ENCODE measurements around the gene RCBTB1. TPM values are rescaled to one million over a fixed set of nuclear protein-coding genes. Genes with fewer than 3 reads are reported as not detected.
A peak's percentile ranks its signal among the peaks of the same experiment; 100 is the strongest.
"Not testable (repeated sequence)": the region's sequence is repeated elsewhere in the genome, so short reads cannot be mapped to it uniquely, and the experiment has no call there.

The RCBTB1 gene
- total and polyA plus RNA-seq, 3 experiments from 2014 or later = 7.3 to 21.2 (median 19.3) TPM

DNA sequence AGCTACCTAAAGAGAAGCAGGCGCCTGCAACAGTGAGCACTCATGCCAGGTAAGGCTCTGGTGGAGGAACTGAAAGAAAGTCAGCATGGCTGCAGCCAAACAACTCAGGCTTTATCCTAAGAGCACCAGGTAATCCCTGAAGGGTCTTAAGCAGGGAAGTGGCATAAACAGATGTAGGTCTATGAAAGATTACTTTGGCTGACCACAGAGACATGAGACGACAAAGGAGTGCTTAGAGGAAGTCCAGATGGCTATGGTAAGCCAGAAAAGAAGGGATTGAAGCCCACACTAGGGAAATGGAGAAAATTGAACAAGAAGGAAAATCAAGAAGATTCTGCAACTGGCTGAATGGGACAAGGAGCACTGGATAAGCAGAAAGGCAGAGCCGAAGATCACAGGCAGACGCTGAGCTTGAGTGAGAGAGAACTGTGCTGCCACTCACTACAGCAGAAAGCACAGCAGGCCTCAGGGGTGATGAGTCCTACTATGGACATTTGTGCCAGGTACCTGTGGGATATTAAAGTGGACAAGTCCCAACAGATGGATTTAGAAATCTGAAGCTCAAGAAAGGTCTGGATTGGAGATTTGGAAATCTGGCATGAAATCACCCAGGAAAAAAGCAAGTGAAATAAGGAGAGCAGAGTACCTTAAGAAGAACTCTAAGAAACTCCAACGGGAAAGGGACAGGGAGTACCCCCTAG lies 4.2 kb downstream of the RCBTB1 start:
- H3K4me3 Mint-ChIP-seq = peak overlapping the region in 1 of 7 donors; percentile 82

DNA sequence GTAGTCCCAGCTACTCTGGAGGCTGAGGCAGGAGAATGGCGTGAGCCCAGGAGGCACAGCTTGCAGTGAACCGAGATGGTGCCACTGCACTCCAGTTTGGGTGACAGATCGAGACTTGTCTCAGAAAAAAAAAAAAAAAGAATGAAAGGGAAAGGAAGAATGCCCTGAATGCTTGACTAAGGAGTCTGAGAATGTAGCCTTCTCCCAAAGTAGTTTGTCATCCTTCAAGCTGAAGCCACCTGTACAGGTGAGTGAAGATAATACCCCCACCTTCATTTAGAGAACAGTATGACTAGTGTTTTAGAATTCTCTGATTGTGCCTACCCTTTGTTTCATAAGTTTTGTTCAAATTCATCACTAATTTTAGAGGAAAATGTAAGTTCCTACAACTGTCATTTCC lies 5.9 kb downstream of the RCBTB1 start:
- POLR2A ChIA-PET = no interaction called here
- H3K27ac ChIP-seq (ENCODE audit: low read depth, low read length) = no peak overlapping the region
- Mint-ChIP-seq H3K27me3 (no peaks in the 10 kb centered on the region), H3K9me3 (no peaks in the 10 kb centered on the region), H3K4me3 (no peak overlapping the region), H3K27ac (no peak overlapping the region), H3K36me3 (peaks cover 0 to 32% (median 21%) of the 10 kb centered on the region in 3 donors), H3K4me1 (peaks cover 25 to 48% (median 43%) of the 10 kb centered on the region in 3 donors)
- CTCF ChIA-PET = no interaction called here
- no peaks in the 10 kb centered on the region for H3K9me3 ChIP-seq (ENCODE audit: low read length)
- no peaks in the 10 kb centered on the region for H3K27me3 ChIP-seq (ENCODE audit: insufficient read depth, low read length, poor library complexity, severe bottlenecking)
- peaks cover 9% of the 10 kb centered on the region for H3K4me1 ChIP-seq (ENCODE audit: insufficient read depth, low read length)
- DNase-seq = no peak
- H3K4me3 ChIP-seq (ENCODE audit: low read length) = no peak overlapping the region
- H3K36me3 ChIP-seq (ENCODE audit: insufficient read depth, low read length) = no peaks in the 10 kb centered on the region

More for the DNA sequence above, 4.2 kb downstream of the RCBTB1 start:
- Mint-ChIP-seq H3K27ac (peak overlapping the region in 3 of 8 donors; percentile 37 to 41 (median 38)), H3K9me3 (no peaks in the 10 kb centered on the region), H3K4me1 (peaks cover 30 to 51% (median 44%) of the 10 kb centered on the region in 3 donors), H3K27me3 (no peaks in the 10 kb centered on the region), H3K36me3 (peaks cover 0 to 35% (median 14%) of the 10 kb centered on the region in 3 donors)
- H3K27ac ChIP-seq (ENCODE audit: low read depth, low read length) = no peak overlapping the region
- H3K4me3 ChIP-seq (ENCODE audit: low read length) = no peak overlapping the region
- peaks cover 13% of the 10 kb centered on the region for H3K4me1 ChIP-seq (ENCODE audit: insufficient read depth, low read length)
- ChIA-PET POLR2A (no interaction called here), CTCF (no interaction called here)
- no peaks in the 10 kb centered on the region for H3K27me3 ChIP-seq (ENCODE audit: insufficient read depth, low read length, poor library complexity, severe bottlenecking)
- H3K9me3 ChIP-seq (ENCODE audit: low read length) = no peaks in the 10 kb centered on the region
- H3K36me3 ChIP-seq (ENCODE audit: insufficient read depth, low read length) = no peaks in the 10 kb centered on the region
- no peak for DNase-seq

DNA sequence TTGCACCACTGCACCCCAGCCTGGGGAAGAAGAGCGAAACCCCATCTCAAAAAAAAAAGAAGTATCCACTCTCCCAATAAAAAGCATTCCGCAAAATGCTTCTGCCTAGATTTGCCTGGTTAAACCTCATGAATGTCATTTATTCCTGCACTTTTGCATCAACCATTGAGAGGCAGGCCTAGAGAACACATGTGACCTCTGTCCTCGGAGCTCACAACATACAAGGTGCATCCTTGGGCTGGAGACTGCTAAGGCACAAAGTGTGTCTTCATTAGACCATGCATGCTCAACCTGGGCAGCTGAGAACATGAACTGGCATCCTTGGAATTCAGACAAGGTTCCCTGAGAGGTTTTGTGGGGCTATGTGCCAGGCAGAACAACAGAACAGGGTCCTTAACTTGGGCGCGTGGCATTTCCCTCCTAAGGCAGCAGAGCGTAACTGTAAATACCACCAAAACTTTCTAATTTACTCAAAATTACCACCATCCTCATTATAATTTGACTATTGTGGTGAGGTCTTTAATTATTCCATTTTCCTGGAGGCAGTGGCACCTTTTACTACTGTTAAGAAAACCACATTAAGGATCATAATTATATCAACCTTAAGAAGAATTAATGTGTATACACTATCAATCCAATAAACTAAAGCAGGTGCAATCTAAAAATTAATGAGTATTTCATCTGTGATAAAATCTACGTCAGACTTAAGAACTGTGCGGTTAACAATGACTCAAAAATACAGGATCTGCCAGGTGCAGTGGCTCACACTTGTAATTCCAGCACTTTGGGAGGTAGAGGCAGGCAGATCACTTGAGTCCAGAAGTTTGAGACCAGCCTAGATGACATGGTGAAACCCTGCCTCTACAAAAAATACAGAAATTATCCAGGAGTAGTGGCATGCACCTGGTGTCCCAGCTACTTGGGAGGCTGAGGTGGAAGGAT lies 13.8 kb downstream of the RCBTB1 start:
- Histone ChIP-seq H3K4me1 (ENCODE audit: insufficient read depth, low read length) (peaks cover 12% of the 10 kb centered on the region), H3K4me3 (ENCODE audit: low read length) (no peak overlapping the region), H3K27ac (ENCODE audit: low read depth, low read length) (no peak overlapping the region), H3K27me3 (ENCODE audit: insufficient read depth, low read length, poor library complexity, severe bottlenecking) (no peaks in the 10 kb centered on the region), H3K9me3 (ENCODE audit: low read length) (no peaks in the 10 kb centered on the region), H3K36me3 (ENCODE audit: insufficient read depth, low read length) (peaks cover 3% of the 10 kb centered on the region)
- peak overlapping the region in 4 of 8 donors; percentile 30 to 85 (median 60) for H3K27ac Mint-ChIP-seq
- H3K4me3 Mint-ChIP-seq = no peak overlapping the region
- H3K9me3 Mint-ChIP-seq = no peaks in the 10 kb centered on the region
- no peaks in the 10 kb centered on the region for H3K27me3 Mint-ChIP-seq
- ChIA-PET POLR2A (no interaction called here), CTCF (no interaction called here)
- no peak for DNase-seq
- H3K36me3 Mint-ChIP-seq = peaks cover under 1 to 18% (median 11%) of the 10 kb centered on the region in 3 donors
- H3K4me1 Mint-ChIP-seq = peaks cover 20 to 35% (median 33%) of the 10 kb centered on the region in 3 donors

DNA sequence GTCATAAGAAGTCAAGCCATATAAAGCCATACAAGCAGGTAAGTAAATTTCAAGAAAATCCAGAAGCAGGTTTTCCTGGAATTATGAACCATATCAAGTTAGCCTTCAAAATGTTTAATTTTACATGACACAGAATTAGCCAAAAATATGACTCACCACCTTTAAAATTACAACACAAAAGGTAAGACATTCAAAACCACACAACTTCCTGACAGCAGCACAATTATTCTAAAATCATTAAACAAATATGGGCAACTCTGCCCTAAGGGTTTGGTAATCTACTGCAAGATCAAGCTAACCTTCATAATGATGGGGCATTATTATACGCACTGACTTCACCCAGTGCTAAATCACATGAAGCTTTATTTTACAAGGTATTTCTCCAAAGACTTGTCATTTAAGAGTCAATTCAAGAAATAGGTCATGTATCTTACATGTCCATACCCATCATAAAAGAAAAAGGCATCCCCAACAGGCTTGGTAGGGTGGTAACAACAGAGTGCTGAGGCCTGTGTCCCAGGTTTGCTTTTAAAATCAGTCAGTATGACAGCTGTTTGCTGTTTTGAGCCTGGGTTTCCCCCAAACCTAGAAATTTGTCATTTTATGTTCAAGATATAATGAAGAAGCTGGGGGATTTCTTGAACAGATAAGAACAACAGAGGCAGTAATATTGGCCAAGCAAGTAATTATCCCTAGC lies 15.2 kb downstream of the RCBTB1 start:
- Histone ChIP-seq H3K4me3 (ENCODE audit: low read length) (no peak overlapping the region), H3K27me3 (ENCODE audit: insufficient read depth, low read length, poor library complexity, severe bottlenecking) (no peaks in the 10 kb centered on the region), H3K9me3 (ENCODE audit: low read length) (no peaks in the 10 kb centered on the region), H3K4me1 (ENCODE audit: insufficient read depth, low read length) (peaks cover 12% of the 10 kb centered on the region), H3K36me3 (ENCODE audit: insufficient read depth, low read length) (peaks cover 5% of the 10 kb centered on the region), H3K27ac (ENCODE audit: low read depth, low read length) (no peak overlapping the region)
- Mint-ChIP-seq H3K9me3 (no peaks in the 10 kb centered on the region), H3K27me3 (no peaks in the 10 kb centered on the region), H3K27ac (peak overlapping the region; percentile 40 to 93 (median 50)), H3K36me3 (peaks cover 4 to 19% (median 19%) of the 10 kb centered on the region in 3 donors), H3K4me1 (peaks cover 20 to 32% (median 29%) of the 10 kb centered on the region in 3 donors), H3K4me3 (peak overlapping the region in 4 of 7 donors; percentile 2 to 33 (median 7))
- CTCF ChIA-PET = interaction anchor here (1.2 kb wide), 1 partner anchor 15 kb away, joined by 3 read pairs; the partner anchor contains the start of gene RCBTB1
- POLR2A ChIA-PET = no interaction called here
- DNase-seq = no peak

DNA sequence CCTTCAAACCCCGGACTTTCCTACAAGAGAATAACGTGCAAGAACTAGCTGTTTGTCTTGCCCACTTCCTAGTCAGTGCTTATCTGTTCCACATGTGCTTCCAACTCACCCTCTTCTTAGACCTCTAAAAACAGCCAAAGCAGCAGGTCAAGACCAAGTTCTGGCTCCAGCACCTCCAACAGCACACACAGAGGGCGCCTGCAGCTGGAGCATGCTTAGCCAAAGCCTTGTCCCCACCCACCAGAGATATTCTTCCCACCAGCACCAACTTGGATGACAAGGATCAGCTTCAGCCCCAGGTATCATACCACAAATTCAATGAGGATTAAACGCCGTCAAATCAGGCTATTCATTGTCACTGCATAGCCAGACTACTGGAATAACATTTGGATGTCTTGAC lies 17.9 kb downstream of the RCBTB1 start:
- H3K9me3 ChIP-seq (ENCODE audit: low read length) = no peaks in the 10 kb centered on the region
- H3K4me1 ChIP-seq (ENCODE audit: insufficient read depth, low read length) = peaks cover 12% of the 10 kb centered on the region
- Mint-ChIP-seq H3K27me3 (no peaks in the 10 kb centered on the region), H3K4me3 (no peak overlapping the region), H3K9me3 (no peaks in the 10 kb centered on the region), H3K36me3 (peaks cover 8 to 31% (median 21%) of the 10 kb centered on the region in 3 donors), H3K4me1 (peaks cover 17 to 28% (median 24%) of the 10 kb centered on the region in 3 donors), H3K27ac (peak overlapping the region in 3 of 8 donors; percentile 34 to 67 (median 61))
- DNase-seq = no peak
- peaks cover 5% of the 10 kb centered on the region for H3K36me3 ChIP-seq (ENCODE audit: insufficient read depth, low read length)
- CTCF ChIA-PET = interaction anchor here (1.5 kb wide), 1 partner anchor 39 kb away, joined by 3 read pairs; no protein-coding TSS in a partner anchor
- POLR2A ChIA-PET = interaction anchor here (0.6 kb wide), 1 partner anchor 53 kb away, joined by 6 read pairs; no protein-coding TSS in a partner anchor
- H3K4me3 ChIP-seq (ENCODE audit: low read length) = no peak overlapping the region
- H3K27me3 ChIP-seq (ENCODE audit: insufficient read depth, low read length, poor library complexity, severe bottlenecking) = no peaks in the 10 kb centered on the region
- H3K27ac ChIP-seq (ENCODE audit: low read depth, low read length) = no peak overlapping the region

DNA sequence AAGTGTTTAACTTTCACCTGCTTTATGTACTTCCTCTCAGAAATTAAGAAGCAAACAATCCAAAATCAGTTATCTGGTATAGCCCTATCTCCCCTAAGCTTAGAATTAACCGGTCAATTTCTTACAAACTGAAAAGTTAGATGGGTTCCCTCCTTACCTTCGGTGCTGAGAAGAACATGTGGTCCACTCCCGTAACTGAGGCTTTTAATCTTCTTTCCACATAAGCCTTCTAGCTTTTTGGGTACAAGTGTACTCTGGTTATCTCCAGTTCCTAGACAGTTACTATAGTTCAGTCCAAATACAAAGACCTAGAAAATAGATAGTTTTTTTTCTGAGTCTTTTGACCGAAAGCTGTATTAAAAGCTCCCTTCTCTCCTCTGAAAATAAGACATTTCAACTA lies 18.9 kb downstream of the RCBTB1 start:
- no peak overlapping the region for H3K27ac Mint-ChIP-seq
- H3K27ac ChIP-seq (ENCODE audit: low read depth, low read length) = no peak overlapping the region
- H3K36me3 ChIP-seq (ENCODE audit: insufficient read depth, low read length) = peaks cover 5% of the 10 kb centered on the region
- H3K4me1 ChIP-seq (ENCODE audit: insufficient read depth, low read length) = peaks cover 12% of the 10 kb centered on the region
- H3K27me3 ChIP-seq (ENCODE audit: insufficient read depth, low read length, poor library complexity, severe bottlenecking) = no peaks in the 10 kb centered on the region
- no peaks in the 10 kb centered on the region for H3K27me3 Mint-ChIP-seq
- peaks cover 16 to 22% (median 19%) of the 10 kb centered on the region in 3 donors for H3K4me1 Mint-ChIP-seq
- H3K9me3 ChIP-seq (ENCODE audit: low read length) = no peaks in the 10 kb centered on the region
- H3K36me3 Mint-ChIP-seq = peaks cover 8 to 34% (median 22%) of the 10 kb centered on the region in 3 donors
- no peaks in the 10 kb centered on the region for H3K9me3 Mint-ChIP-seq
- CTCF ChIA-PET = interaction anchor here (1.0 kb wide), 1 partner anchor 40 kb away, joined by 4 read pairs; no protein-coding TSS in a partner anchor
- POLR2A ChIA-PET = no interaction called here
- H3K4me3 ChIP-seq (ENCODE audit: low read length) = no peak overlapping the region
- H3K4me3 Mint-ChIP-seq = no peak overlapping the region
- DNase-seq = no peak

DNA sequence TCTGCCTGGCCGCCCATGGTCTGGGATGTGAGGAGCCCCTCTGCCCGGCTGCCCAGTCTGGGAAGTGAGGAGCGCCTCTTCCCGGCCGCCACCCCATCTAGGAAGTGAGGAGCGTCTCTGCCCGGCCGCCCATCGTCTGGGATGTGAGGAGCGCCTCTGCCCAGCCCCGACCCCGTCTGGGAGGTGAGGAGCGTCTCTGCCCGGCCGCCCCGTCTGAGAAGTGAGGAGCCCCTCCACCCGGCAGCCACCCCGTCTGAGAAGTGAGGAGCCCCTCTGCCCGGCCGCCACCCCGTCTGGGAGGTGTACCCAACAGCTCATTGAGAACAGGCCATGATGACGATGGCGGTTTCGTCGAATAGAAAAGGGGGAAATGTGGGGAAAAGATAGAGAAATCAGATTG lies 19.9 kb downstream of the RCBTB1 start:
- H3K27ac ChIP-seq (ENCODE audit: low read depth, low read length); H3K9me3 ChIP-seq (ENCODE audit: low read length); POLR2A ChIA-PET; H3K9me3 Mint-ChIP-seq; H3K27me3 Mint-ChIP-seq; CTCF ChIA-PET; H3K4me3 ChIP-seq (ENCODE audit: low read length); H3K27ac Mint-ChIP-seq; DNase-seq; H3K4me3 Mint-ChIP-seq; H3K27me3 ChIP-seq (ENCODE audit: insufficient read depth, low read length, poor library complexity, severe bottlenecking); H3K36me3 ChIP-seq (ENCODE audit: insufficient read depth, low read length): not testable (repeated sequence)
- Mint-ChIP-seq H3K4me1 (peaks cover 8 to 15% (median 9%) of the 10 kb centered on the region in 3 donors), H3K36me3 (peaks cover 8 to 43% (median 28%) of the 10 kb centered on the region in 3 donors)
- H3K4me1 ChIP-seq (ENCODE audit: insufficient read depth, low read length) = peaks cover 12% of the 10 kb centered on the region

Data from CD8-positive, alpha-beta memory T cell (primary cell).